Breast epithelium (tissue), 4 donors: Measurements from ENCODE around the gene ATXN7L1. TPM values are rescaled to one million over a fixed set of nuclear protein-coding genes. Genes with fewer than 3 reads are reported as not detected.
"Not testable (repeated sequence)": the region's sequence is repeated elsewhere in the genome, so short reads cannot be mapped to it uniquely, and the experiment has no call there.

Source experiments
- DNase-seq, 2 donors: peaks; one replicate each; pipeline ENCODE4 v3.0.0-alpha.2; 2019; ENCODE audit warnings: low spot score in 2 of 2
- H3K27ac ChIP-seq, 2 donors: fragments of 200-600 bp; sonication (generic) in 1 of 2; one replicate each; pipeline ENCODE4 v1.5.1; 2016 to 2019; ENCODE audit warnings: mild to moderate bottlenecking in 1 of 2
- H3K27me3 ChIP-seq, 2 donors: fragments of 200-600 bp; sonication (generic) in 1 of 2; one replicate each; pipeline versions ENCODE4 v1.5.1 to v1.6.0; 2017 to 2019; ENCODE audit warnings: control low read depth in 1 of 2, mild to moderate bottlenecking in 1 of 2
- H3K36me3 ChIP-seq: fragments of 200-600 bp; one replicate; pipeline ENCODE4 v1.5.1; 2019
- H3K4me1 ChIP-seq, 2 donors: fragments of 200-600 bp; sonication (generic); one replicate each; pipeline ENCODE4 v1.5.1; 2016 to 2019; ENCODE audit warnings: control low read depth in 1 of 2
- H3K4me3 ChIP-seq, 3 donors: fragments of 200-600 bp; sonication (generic); 1 replicate in 2 of 3; 2 replicates in 1 of 3; pipeline ENCODE4 v1.5.1; 2016 to 2019; ENCODE audit warnings: mild to moderate bottlenecking in 3 of 3, moderate library complexity in 2 of 3
- H3K9me3 ChIP-seq, 2 donors: fragments of 200-600 bp; sonication (generic) in 1 of 2; one replicate each; pipeline ENCODE4 v1.5.1; 2016 to 2019; ENCODE audit warnings: control low read depth in 1 of 2
- POLR2A ChIP-seq: fragments of 450-650 bp; IDR thresholded peaks from one replicate; pipeline ENCODE4 v1.6.1; 2016; ENCODE audit warnings: antibody characterized with exemption, mild to moderate bottlenecking, moderate library complexity
- POLR2AphosphoS5 ChIP-seq, 3 donors: sonication (generic); formaldehyde crosslinking; IDR thresholded peaks; one replicate each; pipeline ENCODE4 v1.6.1; 2017; ENCODE audit warnings: antibody characterized with exemption in 3 of 3
- intact Hi-C: fragments of 100-400 bp; cut with DNase I; formaldehyde crosslinking; loops from one replicate; pipeline ENCODE4 v1.15.1; 2023; ENCODE audit warnings: low total_unique reads
- total RNA-seq, 3 donors: library from RNA; depleted of rRNA; stranded (reverse); fragments of >200 nt; gene quantifications; one replicate each; pipeline ENCODE4 v1.1.0, GENCODE V29; 2016
- TF ChIP-seq, protein P1 (sequence below), 3 donors: fragments of 450-650 bp; IDR thresholded peaks; one replicate each; pipeline ENCODE4 v1.5.1; 2016 to 2017; ENCODE audit warnings: antibody characterized with exemption in 3 of 3, mild to moderate bottlenecking in 3 of 3, moderate library complexity in 3 of 3

The ATXN7L1 gene
- total RNA-seq, 3 donors from 2014 or later, result 10.7 to 18.4 (median 12.5) TPM

DNA sequence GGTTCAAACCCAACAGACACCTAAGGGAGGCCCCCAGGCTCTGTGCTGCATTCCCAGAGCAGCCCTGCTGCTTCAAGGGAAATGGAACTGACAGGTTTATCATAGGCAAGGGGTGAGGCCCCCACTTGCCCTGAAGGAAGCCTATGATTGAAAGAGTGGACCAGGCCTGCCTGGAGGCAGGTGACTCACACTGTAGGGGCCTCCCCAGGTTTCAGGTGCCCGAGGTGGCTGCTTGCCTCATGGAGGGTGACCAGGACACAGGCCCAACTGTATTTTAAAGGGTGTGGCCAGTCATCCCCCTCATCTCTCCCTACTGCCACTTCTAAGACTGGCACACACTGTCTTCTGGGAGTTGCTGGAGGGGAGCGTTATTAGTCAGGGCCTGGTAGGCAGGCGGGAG, 85.4 kb downstream of the ATXN7L1 start:
- Histone ChIP-seq H3K9me3 (no peaks in the 10 kb centered on the region), H3K4me1 (no peaks in the 10 kb centered on the region), H3K4me3 (no peak overlapping the region), H3K36me3 (no peaks in the 10 kb centered on the region), H3K27me3 (no peaks in the 10 kb centered on the region), H3K27ac (no peak overlapping the region)
- no peak for DNase-seq
- intact Hi-C loops, result no loop called here
- TF ChIP-seq POLR2A (no peak), POLR2AphosphoS5 (IDR thresholded peaks at IDR 0.05) (no peak)
- TF ChIP-seq, protein P1, sequence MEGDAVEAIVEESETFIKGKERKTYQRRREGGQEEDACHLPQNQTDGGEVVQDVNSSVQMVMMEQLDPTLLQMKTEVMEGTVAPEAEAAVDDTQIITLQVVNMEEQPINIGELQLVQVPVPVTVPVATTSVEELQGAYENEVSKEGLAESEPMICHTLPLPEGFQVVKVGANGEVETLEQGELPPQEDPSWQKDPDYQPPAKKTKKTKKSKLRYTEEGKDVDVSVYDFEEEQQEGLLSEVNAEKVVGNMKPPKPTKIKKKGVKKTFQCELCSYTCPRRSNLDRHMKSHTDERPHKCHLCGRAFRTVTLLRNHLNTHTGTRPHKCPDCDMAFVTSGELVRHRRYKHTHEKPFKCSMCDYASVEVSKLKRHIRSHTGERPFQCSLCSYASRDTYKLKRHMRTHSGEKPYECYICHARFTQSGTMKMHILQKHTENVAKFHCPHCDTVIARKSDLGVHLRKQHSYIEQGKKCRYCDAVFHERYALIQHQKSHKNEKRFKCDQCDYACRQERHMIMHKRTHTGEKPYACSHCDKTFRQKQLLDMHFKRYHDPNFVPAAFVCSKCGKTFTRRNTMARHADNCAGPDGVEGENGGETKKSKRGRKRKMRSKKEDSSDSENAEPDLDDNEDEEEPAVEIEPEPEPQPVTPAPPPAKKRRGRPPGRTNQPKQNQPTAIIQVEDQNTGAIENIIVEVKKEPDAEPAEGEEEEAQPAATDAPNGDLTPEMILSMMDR (IDR thresholded peaks at IDR 0.05), result no peak

DNA sequence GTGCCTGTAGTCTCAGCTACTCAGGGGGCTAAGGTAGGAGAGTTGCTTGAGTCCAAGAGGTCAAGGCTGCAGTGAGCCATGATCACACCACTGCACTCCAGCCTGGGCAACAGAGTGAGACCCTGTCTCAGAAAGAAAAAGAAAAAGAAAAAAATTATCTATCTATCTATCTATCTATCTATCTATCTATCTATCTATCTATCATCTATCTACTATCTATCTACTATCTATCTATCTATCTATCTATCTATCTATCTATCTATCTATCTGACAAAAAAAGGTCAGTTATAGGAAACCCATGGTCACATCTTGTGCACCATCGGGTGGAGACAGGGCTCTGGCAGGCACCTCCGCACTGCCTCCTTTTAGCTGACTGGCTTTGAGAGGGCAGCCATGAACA, 85.9 kb downstream of the ATXN7L1 start:
- H3K4me1 ChIP-seq, intact Hi-C loops, H3K27me3 ChIP-seq, H3K36me3 ChIP-seq, DNase-seq, H3K4me3 ChIP-seq, H3K9me3 ChIP-seq, H3K27ac ChIP-seq: not testable (repeated sequence)

DNA sequence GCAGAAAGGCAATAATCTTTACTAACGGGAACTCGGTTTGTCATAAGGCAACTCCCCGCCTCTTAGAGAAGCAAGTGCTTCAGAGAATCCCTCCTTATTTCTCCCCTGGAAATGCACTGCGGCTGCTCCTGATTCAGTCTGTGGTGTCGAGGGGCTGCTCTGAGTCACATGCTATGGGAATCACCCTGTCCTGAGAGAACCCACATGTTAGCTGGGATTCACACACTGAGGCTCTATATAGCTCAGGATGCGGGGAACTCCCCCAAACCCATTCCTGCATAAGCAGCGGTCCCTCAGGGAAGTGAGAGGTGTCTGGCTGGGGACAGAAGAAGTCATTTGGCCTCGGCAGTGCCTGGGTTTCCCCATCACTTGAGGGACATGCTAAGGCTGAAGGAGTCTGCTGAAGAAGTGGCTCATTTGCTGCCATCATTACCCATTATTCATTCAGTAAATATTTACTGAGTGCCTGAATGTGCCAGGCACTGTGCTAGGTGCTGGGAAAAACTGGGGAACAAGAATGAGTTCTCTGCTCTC, 87.5 kb downstream of the ATXN7L1 start:
- Histone ChIP-seq H3K36me3 (no peaks in the 10 kb centered on the region), H3K4me1 (no peaks in the 10 kb centered on the region), H3K9me3 (no peaks in the 10 kb centered on the region), H3K27me3 (no peaks in the 10 kb centered on the region), H3K27ac (no peak overlapping the region), H3K4me3 (no peak overlapping the region)
- intact Hi-C loops, result no loop called here
- TF ChIP-seq POLR2A (no peak), POLR2AphosphoS5 (IDR thresholded peaks at IDR 0.05) (no peak)
- TF ChIP-seq, protein P1 (IDR thresholded peaks at IDR 0.05), result no peak
- no peak for DNase-seq

DNA sequence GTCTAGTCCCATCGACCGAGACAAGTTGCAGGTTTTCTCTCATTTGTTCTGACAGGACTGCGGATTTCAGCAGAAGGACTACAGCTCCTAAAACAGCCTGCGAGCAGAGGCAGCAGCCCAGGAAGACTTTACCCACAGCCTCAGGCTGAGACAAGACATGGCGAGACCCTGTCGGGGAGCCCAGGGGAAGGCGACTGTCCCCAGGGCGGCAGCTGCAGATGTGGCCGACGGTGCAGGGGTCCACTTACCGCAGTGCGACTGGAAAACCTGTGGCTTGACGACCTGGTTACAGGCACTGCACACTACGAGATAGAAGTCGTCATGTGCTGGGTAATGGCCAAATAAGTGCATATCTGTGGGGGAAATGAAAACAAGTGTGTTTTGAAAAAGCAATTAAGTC, 88.0 kb downstream of the ATXN7L1 start:
- no peaks in the 10 kb centered on the region for H3K4me1 ChIP-seq
- DNase-seq, result no peak
- intact Hi-C loops, result no loop called here
- H3K27ac ChIP-seq, result no peak overlapping the region
- TF ChIP-seq POLR2AphosphoS5 (IDR thresholded peaks at IDR 0.05) (no peak), POLR2A (no peak)
- TF ChIP-seq, protein P1 (IDR thresholded peaks at IDR 0.05), result no peak
- H3K27me3 ChIP-seq, result no peaks in the 10 kb centered on the region
- no peak overlapping the region for H3K4me3 ChIP-seq
- H3K36me3 ChIP-seq, result no peaks in the 10 kb centered on the region
- no peaks in the 10 kb centered on the region for H3K9me3 ChIP-seq

DNA sequence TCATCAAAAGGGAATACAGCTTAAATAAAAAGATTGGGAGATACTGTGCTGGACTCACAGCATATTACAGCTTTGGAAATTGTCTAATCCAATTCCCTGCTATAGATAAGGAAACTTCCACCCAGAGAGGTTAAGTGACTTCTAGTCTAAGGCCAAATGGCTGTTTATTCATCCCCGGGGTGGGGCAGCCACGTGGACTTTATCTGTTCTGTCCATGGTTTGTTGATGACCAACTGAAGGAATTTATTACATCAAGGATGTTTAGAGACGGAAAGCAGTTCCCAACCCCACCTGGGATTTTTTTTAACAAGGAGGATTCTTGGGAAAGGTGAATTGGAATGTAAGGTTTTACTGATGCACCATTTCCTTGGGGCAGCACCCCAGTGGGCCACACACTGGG, 88.6 kb downstream of the ATXN7L1 start:
- no peaks in the 10 kb centered on the region for H3K9me3 ChIP-seq
- intact Hi-C loops, result no loop called here
- H3K27ac ChIP-seq, result no peak overlapping the region
- DNase-seq, result no peak
- H3K36me3 ChIP-seq, result no peaks in the 10 kb centered on the region
- H3K27me3 ChIP-seq, result no peaks in the 10 kb centered on the region
- no peak for TF ChIP-seq POLR2AphosphoS5 (IDR thresholded peaks at IDR 0.05)
- no peak overlapping the region for H3K4me3 ChIP-seq
- no peaks in the 10 kb centered on the region for H3K4me1 ChIP-seq

DNA sequence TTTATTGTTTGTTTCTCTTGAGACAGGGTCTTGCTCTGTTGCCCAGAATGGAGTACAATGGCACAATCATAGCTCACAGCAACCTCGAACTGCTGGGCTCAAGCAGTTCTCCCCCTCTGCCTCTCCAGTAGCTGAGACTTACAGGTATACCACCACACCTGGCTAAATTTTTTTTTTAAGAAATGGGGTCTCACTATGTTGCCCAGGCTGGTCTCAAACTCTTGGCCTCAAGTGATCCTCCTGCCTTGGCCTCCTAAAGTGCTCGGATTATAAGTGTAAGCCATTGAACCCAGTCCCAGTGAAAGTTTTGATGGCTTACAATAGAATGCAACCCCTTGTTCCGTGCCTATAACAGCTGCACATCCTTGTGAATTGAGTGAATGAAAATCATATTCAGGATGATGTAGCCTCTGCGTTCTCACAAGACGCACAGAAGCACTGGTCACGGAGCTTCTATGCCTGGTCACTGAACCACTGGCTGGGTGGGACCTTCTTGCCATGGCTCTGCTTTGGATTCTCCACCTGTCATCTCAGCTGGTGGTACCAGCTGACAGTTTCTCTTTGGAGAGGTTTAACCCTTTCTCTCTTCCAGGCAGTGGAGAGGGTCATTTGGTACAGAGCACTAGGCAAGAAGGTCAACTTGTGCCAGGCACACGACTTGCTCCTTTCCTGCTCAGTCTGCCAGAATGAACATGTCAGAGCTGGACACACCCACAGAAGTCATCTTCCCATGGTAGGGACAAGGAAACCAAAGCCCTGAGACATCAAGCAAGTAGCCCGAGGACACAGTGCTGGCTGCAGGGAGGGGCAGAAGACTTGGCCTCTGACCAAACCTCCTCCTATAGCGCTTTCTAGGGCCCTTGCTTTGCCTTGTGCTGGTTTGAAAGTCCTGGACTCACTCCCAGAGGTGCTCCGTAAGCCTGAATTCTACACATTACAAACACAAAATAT, 89.6 kb downstream of the ATXN7L1 start:
- intact Hi-C loops, result no loop called here
- no peak for DNase-seq

More for the DNA sequence above, 89.6 kb downstream of the ATXN7L1 start:
- no peaks in the 10 kb centered on the region for H3K27me3 ChIP-seq
- H3K36me3 ChIP-seq, result no peaks in the 10 kb centered on the region
- no peaks in the 10 kb centered on the region for H3K9me3 ChIP-seq
- no peak overlapping the region for H3K4me3 ChIP-seq
- no peak overlapping the region for H3K27ac ChIP-seq
- TF ChIP-seq, protein P1 (IDR thresholded peaks at IDR 0.05), result no peak
- no peaks in the 10 kb centered on the region for H3K4me1 ChIP-seq
